ENCODE measurements around the gene PHLDB1.

- TF ChIP-seq CTCF (IDR thresholded peaks at IDR 0.05) (no peak), EP300 (IDR thresholded peaks at IDR 0.05) (no peak)
Observed at GRCh38 chr11:118705791-118706545, 98.6 kb downstream of the PHLDB1 start.

Measured in upper lobe of left lung (tissue), 4 donors.